HG03039 (cell line): ENCODE measurements around the gene VPS72.
A peak's percentile ranks its signal among the peaks of the same experiment; 100 is the strongest.
"Not testable (repeated sequence)": the region's sequence is repeated elsewhere in the genome, so short reads cannot be mapped to it uniquely, and the experiment has no call there.

ENCODE experiments used
- ATAC-seq: cut with Tn5 transposase; IDR thresholded peaks from one replicate; pipeline ENCODE4 v1.9.1; 2021; ENCODE audit warnings: mild to moderate bottlenecking, moderate library complexity; ENCODE audit not compliant: unreplicated experiment

VPS72 gene

GRCh38 chr1:151188667-151189066 lies 1.3 kb downstream of the VPS72 start:
- ATAC-seq = not testable (repeated sequence)

GRCh38 chr1:151187205-151187604 lies 2.8 kb downstream of the VPS72 start:
- ATAC-seq = no peak

- no peak for ATAC-seq
Measured at GRCh38 chr1:151184211-151184610, 5.8 kb downstream of the VPS72 start.

- ATAC-seq = no peak
Measured at GRCh38 chr1:151176514-151177045, 13.4 kb downstream of the VPS72 start.

GRCh38 chr1:151175863-151176262 lies 14.1 kb downstream of the VPS72 start, which contains the start of gene TMOD4:
TMOD4 (minus strand) TSS chr1:151175981; CDS start chr1:151174875, 1,106 bp downstream.
- ATAC-seq = no peak

- no peak for ATAC-seq
Measured at GRCh38 chr1:151175041-151175741, 14.8 kb downstream of the VPS72 start.

GRCh38 chr1:151171190-151171589 lies 18.8 kb downstream of the VPS72 start:
- no peak for ATAC-seq

- ATAC-seq = no peak
Measured at GRCh38 chr1:151167116-151167515, 22.9 kb downstream of the VPS72 start.

- no peak for ATAC-seq
Measured at GRCh38 chr1:151166505-151166956, 23.5 kb downstream of the VPS72 start.

GRCh38 chr1:151165738-151166504 lies 24.1 kb downstream of the VPS72 start, which contains the start of the genes LYSMD1 and SCNM1:
LYSMD1 (minus strand) TSS chr1:151165902; CDS start chr1:151165258, 644 bp downstream.
SCNM1 (plus strand) TSS chr1:151166144; CDS start chr1:151166153, 9 bp downstream.
- ATAC-seq = peak; percentile 85

- ATAC-seq = peak; percentile 8
Measured at GRCh38 chr1:151165281-151165737, 24.7 kb downstream of the VPS72 start.

GRCh38 chr1:151164732-151165280 lies 25.2 kb downstream of the VPS72 start:
- no peak for ATAC-seq

GRCh38 chr1:151159373-151159772 lies 30.6 kb downstream of the VPS72 start:
- no peak for ATAC-seq

- ATAC-seq = no peak
Measured at GRCh38 chr1:151158751-151159251, 31.2 kb downstream of the VPS72 start.

- no peak for ATAC-seq
Measured at GRCh38 chr1:151158326-151158725, 31.7 kb downstream of the VPS72 start.

- ATAC-seq = no peak
Measured at GRCh38 chr1:151157067-151157531, 32.9 kb downstream of the VPS72 start.

- no peak for ATAC-seq
Measured at GRCh38 chr1:151156515-151156819, 33.5 kb downstream of the VPS72 start, which contains the start of gene TNFAIP8L2. TNFAIP8L2 (plus strand) TSS chr1:151156649; CDS start chr1:151158698, 2,049 bp downstream.

- no peak for ATAC-seq
Measured at GRCh38 chr1:151147665-151148064, 42.3 kb downstream of the VPS72 start.

GRCh38 chr1:151147132-151147503 lies 42.9 kb downstream of the VPS72 start:
- no peak for ATAC-seq

- ATAC-seq = peak; percentile 98
Measured at GRCh38 chr1:151146412-151147131, 43.4 kb downstream of the VPS72 start, which contains the start of gene SEMA6C. SEMA6C (minus strand) TSS chr1:151146631; CDS start chr1:151142621, 4,010 bp downstream.
